Activated CD4-positive, alpha-beta T cell treated with anti-CD3 and anti-CD28 coated beads, Interleukin-10, Interleukin-2, amounts not matched to agents 100 ng/mL and 50 ng/mL, durations not matched to agents 16 hours and 8 hours (primary cell): ENCODE measurements around the gene CCDC91.
"Not testable (repeated sequence)": the region's sequence is repeated elsewhere in the genome, so short reads cannot be mapped to it uniquely, and the experiment has no call there.

ENCODE experiments used
- DNase-seq: peaks from one replicate; pipeline ENCODE4 v3.0.0-alpha.2; 2020

The CCDC91 gene

DNA sequence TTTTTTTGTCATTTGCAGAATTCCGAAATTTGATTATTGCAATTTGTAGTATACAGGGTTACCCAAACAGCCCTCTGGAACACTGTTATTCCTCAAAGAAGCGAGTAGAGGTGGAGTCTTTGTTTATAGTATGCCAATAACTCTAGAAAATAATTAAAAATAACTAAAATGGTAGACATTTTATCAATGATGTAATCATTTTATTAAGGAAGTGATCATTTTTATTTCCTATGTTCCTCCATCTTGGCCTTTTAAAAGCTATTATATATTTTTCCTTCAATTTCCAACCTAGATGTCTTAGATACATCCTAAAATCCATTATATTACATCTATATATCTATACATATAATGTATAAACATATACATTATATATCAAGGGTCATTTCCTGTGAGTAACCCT, 106.0 kb downstream of the CCDC91 start:
- DNase-seq: no peak

DNA sequence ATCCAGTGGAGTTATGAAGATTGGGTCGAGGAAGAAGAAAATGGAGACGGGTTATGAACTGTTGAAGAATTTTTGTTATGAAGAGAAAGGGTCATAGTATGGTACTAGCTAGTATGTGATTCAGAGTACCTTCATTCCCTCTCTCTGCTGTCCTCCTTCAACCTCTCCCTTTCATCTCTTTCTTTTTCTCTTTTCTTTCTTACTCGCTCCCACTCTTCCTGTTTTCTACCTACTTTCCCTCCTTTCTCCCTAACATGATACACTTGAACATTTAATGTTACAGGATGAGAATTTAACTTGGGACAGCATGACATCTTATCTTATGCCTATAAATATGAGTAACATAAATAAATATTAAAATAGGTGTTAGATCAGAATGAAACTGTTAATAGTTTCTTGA, 112.9 kb downstream of the CCDC91 start:
- no peak for DNase-seq

DNA sequence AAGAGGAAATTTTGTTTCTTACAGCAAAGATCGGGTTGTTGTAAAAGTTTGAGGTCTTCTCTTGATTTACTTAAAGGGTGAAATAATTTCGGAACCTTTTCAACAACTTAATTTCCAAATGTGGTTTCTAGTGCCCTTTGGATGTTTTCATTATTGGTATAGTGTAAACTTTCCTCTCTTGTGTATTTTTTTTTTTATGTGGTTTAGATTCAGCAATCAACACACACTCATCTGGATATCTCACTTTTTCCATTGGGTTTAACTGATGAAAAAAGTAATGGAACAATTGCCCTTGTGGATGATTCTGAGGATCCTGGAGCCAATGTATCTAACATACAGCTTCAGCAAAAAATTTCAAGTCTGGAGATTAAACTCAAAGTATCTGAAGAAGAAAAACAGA, 116.3 kb downstream of the CCDC91 start:
- DNase-seq: no peak

DNA sequence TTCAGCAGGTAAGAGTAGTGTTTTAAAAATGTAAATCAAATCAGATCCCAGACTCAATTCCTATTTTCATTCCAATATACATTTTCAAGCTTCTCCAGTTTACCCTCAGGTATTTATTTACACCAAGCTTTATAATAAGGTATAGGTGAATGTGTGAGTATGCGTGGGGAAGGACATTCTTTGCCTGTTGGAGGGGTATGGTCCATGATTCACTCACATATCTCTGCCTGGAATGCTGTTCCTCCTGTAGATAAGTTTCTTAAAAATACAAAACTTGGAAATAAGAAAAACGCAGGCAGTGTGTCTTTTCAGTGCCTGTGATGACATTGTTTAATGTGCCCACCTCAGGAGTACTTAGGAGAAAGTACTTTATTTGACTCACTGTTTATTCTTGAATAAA, 118.6 kb downstream of the CCDC91 start:
- no peak for DNase-seq

DNA sequence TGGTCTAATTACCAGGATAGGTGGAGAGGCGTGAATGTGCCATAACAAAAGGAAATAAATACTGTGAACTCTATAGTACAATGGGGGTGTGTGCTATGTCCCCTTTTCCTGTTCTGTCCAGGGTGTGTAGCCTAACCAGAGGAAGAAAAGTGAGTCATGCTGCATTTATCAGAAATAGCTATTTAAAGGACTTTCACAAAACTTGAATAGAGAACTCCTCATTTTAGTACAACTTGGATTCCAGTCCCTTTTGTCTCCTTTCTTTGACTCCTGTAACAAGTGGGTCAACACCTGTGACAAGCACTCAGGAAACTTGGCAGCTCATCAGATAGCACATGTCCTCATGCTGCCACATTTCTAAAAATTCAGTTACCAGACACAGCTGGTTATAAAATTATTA, 123.4 kb downstream of the CCDC91 start:
- no peak for DNase-seq

DNA sequence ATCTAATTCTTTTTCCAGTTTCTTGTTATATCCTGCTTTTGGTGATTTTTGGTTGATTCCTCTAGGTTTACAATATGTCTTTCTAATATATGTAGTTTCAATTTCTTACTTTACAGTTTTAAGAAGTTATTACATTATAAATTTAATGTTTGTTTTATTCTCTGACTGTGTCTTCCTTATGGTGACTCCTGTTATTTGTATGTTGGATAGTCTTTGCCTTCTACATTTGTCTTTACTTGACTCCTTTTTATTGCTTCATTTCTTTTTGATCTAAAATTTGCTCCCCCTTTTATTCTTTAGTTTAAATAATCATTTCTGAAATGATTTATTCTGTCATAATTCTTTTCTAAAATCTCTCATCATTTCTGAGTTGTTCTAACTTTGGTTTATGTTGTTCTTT, 125.8 kb downstream of the CCDC91 start:
- no peak for DNase-seq

DNA sequence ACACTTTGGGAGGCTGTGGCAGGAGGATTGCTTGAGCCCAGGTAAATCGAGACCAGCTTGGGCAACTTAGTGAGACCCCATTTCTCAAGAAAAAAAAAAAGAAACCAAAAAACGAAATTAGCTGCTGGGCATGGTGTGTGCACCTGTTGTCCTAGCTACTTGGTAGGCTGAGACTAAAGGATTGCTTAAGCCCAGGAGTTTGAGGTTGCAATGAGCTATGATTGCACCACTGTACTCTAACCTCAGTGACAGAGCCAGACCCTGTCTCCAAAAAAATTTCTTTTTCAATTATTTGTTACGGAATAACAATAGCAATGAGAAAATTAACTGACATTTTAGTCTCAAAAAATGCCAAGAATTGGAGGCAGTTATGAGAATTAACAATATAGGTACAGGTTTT, 128.0 kb downstream of the CCDC91 start:
- no peak for DNase-seq

DNA sequence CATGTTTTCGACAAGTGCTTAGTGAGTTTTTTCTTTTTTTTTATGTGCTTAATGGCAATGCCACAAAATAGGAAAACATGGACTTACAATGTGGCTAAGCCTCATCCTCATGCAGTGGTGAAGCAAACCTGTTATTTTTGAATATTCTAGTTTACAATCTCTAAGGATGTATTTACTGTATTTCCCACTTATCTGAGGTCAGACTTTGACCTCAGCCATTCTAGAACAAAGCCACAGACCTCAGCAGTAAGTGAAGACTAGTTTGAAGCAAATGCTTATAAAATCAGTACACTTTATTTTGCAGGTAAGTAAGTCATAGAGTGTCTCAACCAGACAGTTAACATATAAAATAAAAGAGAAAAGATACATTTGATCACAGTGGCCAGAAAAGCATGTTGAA, 130.1 kb downstream of the CCDC91 start:
- DNase-seq: no peak

DNA sequence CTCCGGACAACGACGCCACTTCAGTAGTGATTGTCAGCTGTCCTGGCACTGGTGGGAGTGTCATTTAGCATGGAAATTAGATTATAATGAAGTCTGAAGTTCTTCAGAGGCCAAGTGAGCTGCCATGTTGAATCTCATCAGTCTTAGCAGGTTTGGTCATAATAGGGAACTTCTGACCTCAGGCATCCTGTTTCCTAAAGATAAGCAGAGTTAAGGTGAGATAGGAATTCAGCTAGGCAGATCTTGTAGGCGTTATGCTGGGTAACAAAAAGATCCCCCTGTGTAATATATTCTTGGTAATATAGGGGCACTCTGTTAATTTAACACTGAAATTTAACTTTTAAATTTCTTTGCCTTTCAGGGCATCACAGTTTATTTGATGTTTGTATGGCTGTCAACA, 137.5 kb downstream of the CCDC91 start:
- no peak for DNase-seq

DNA sequence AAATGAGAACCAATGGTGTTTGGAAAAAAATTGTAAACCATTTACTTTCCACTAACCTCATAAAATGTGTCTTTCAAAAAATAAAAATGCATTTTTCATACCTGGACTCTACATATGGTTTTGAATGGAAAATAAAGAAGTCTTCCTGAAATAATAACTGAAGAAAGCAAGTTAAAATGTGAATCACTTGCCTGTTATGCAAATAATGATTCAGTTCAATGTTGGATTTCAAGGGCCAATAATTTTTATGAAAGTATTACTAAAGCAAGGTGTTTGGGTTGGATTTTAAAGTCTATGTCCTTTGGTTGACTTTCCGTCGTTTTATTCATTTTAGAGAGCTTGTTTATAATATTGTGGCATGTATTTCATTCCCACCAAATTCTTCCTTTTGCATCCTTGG, 138.7 kb downstream of the CCDC91 start:
- no peak for DNase-seq

DNA sequence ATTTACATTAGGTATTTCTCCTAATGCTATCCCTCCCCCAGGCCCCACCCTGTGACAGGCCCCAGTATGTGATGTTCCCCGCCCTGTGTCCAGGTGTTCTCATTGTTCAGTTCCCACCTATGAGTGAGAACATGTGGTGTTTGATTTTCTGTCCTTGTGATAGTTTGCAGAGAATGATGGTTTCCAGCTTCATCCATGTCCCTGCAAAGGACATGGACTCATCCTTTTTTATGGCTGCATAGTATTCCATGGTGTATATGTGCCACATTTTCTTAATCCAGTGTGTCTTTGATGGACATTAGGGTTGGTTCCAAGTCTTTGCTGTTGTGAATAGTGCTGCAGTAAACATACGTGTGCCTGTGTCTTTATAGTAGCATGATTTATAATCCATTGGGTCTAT, 139.5 kb downstream of the CCDC91 start:
- not testable (repeated sequence) for DNase-seq

DNA sequence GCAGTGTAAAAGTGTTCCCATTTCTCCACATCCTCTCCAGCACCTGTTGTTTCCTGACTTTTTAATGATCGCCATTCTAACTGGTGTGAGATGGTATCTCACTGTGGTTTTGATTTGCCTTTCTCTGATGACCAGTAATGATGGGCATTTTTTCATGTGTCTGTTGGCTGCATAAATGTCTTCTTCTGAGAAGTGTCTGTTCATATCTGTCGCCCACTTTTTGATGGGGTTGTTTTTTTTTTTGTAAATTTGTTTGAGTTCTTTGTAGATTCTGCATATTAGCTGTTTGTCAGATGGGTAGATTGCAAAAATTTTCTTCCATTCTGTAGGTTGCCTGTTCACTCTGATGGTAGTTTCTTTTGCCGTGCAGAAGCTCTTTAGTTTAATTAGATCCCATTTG, 140.0 kb downstream of the CCDC91 start:
- DNase-seq: not testable (repeated sequence)

DNA sequence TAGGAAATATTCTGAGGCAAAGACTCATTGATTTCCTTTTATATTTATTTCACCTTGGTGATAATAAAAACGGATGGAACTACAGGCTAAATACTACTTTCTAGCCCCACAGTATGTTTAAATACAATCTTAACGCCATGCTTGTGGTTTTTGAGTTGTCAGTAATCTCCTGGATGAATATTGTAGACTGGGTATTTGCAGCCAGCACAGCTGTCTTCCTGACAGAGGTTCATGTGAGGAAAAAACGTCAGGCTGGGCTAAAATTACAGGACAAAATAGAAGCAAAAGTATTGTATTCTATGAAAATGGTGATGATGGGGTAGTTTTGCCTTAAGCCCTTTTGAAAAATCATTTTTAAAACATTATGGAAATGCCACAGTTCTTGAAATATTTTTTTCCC, 140.9 kb downstream of the CCDC91 start:
- no peak for DNase-seq

DNA sequence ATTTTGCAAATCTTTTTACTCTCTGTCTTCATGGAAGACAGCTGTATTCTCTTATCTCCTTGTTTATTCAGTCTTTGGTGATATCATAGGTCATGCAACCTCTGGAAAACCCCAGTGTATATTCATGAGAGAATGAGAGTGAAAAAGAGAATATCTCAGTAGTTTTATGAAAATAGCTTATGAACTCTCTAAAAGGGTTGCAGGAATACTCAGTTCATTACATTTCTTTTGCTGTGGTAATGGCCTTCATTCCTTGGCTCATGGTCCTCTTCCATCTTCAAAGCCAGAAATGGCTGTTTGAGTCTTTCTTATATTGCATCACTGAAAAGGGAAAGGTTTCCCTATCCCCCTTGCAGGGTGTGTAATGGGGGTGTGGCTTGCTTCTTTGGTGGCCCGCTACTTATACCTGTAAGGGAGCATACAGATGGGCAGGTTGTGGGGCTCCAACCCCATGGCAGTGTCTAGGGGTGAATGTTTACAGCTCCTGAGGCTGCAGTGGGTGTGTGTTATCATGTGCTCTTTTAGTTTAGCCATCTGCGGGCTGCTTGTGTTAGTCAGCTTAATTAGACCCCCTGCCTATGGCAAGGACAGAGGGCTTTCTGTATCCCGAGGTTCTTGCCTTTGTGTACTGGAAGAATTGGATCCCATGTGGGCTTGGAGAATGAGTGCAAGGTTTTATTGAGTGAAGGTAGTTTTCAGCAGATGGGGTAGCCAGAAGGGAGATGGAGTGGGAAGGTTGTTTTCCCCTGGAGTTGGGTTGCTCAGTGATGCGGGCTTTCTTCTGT, 150.2 kb downstream of the CCDC91 start:
- DNase-seq: no peak

DNA sequence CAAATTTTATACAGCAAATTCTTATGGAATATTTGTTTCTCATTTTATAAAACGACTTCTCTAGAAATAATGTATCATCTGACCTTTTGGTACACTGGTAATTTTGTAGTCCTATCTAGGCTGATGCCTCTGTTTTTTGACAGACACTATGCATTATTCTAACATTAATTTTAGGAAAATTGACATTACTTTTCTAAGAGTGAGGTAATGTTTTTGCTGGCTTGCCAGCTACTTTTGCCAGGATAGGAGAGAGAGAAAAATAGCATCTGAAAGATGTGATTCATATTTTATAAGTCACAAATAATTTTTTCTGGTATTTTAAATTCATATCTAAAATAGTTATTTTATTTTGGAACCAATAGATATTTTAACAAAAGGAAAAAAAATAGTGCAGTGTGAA, 153.5 kb downstream of the CCDC91 start:
- DNase-seq: no peak

DNA sequence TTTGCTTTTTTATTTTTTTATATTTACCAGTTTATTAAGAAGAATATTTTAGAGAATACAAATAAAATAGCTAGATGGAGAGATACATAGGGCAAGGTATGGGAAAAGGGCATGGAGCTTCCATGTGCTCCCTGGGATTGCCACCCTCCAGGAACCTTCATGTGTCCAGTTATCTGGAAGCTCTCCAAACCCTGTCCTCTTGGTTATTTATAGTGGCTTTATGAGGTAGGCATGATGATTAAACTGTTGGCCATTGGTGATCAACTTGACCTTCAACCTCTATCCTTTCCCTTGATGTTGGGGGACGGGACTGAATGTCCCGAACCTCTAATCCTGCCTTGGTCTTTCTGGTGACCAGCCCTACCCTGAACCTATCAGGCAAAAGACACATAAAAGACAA, 156.3 kb downstream of the CCDC91 start:
- no peak for DNase-seq

DNA sequence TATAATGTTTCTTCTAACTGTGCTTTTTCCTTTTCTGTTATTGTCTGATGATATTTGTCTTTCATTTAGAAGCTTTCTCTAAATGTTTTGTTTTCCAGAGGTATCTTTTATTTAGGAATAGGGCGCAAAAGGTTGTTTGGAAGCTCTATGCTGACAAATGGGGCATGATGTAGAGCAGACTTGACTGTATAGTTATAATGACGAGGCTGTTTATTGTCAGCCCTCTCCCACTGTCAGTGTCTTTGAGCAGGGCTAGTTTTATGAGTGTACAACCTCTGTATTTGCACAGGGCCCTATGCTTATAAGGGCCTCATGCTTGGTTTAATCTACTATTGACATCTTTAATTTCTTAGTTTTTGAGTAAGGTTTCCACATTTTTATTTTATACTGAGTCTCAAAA, 158.9 kb downstream of the CCDC91 start:
- no peak for DNase-seq

DNA sequence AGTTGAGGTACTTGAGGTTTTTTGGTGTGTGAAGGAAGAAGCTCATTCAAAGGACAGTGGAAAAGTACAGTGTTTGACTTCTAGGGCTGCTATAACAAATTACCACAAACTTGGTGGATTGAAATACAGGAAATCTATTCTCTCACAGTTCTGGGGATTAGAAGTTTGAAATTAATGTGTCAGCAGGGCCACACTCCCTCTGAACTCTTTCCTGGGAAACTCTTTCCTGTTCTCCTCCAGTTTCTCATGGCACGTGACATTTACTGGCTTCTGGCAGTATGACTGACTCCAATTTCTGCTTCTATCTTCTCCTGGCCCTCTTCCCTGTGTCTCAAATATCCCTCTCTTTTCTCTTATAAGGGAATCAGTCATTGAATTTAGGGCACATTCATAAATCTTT, 160.2 kb downstream of the CCDC91 start:
- no peak for DNase-seq

DNA sequence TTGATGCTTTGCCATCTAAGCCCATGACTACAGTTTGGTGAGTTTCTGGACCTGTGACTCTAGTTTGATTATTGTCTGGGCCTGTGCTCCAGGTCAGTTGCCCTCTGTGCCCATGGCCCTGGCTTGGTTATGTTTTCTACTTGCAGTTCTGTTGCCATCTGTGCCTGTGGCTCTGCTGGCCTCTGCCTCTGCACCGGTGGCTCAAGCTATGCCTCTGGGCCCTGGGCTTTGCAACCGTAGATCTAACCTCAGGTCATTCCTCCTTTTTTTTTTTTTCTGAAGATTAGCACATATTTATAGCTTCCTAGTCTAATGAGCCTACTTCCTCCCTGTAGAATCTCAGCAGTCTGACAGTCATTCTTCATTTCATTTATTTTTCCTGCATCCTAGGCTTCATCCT, 161.2 kb downstream of the CCDC91 start:
- no peak for DNase-seq

DNA sequence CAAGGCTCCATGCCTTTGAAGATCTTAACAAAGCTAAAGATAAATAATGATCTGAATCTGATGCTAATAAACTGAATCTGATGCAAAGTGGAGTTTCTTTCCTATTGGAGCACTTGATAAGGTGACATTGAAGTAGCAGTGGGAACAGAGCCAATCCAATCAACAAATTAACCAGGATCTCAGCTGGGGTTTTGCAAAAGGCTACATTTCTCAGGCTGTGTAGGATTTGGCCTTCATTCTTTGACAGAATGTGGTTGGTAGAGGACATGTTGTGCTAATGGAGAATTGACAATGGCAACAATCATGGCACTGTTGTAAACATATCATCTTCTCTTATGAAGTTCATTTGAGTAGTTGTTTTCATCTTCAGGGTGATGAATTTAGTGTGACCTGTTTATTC, 164.9 kb downstream of the CCDC91 start:
- no peak for DNase-seq

DNA sequence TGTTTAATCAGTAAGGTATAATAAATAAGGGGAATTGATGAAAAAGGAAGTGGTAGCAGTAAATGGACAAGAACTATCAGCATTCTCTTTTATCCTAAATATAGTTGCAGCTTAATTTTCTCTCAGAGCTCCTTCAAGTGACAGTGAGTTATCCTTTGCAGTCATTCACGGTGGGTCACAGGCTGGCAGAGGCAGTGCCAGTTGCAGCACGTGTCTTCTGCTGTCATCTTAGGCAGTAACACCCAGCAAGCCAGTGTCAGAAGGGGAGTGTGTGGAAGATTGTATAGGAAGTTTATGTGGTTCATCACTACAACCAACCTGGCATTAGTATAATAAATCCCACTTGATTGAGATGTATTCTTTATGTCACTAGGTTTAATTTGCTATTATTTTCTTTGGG, 170.0 kb downstream of the CCDC91 start:
- DNase-seq: no peak

DNA sequence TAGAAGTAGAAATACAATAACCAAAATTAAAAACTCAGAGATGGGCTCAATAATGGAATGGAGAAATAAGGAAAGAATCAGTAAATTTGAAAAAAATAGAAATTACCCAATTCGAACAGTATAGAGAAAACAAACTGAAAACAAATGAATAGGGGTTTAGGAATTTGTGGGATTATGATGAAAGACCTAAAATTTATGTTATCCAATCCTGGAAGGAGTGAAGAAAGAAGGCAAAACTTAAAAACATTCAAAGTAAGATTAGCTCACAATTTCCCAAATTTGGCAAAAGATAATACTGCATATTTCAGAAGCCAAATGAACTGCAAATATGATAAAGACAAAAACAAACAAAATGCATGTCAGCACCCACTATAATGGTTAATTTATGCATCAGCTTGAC, 177.1 kb downstream of the CCDC91 start:
- DNase-seq: no peak

DNA sequence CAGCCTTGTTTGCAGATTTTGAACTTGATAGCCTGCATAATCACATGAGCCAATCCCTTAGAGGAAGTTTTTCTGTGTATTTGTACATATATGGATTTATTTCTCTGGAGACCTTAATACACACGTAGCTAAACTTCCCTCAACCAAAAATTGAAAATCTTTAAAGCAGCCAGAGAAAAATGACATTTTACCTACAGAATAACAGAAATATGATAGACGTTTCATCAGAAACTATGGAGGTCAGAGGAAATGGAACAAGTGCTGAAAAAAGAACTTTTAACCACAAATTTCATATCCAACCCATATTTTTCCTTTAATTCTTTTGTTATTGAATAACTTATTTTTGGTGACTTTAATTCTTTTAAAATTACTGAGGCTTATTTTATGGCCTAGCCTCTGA, 177.7 kb downstream of the CCDC91 start:
- DNase-seq: no peak

DNA sequence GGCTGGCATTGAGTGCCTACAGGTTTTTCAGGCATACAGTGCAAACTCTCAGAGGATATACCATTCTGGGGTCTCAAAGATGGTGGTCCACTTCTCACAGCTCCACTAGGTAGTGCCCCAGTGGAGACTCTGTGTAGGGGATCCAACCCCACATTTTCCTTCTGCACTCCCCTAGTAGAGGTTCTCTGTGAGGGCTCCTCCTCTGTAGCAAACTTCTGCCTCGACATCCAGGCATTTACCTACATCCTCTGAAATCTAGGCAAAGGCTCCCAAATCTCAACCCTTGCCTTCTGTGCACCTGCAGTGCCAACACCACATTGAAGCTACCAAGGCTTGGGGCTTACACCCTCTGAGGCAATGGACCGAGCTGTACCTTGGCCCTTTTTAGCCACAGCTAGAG, 179.2 kb downstream of the CCDC91 start:
- no peak for DNase-seq

DNA sequence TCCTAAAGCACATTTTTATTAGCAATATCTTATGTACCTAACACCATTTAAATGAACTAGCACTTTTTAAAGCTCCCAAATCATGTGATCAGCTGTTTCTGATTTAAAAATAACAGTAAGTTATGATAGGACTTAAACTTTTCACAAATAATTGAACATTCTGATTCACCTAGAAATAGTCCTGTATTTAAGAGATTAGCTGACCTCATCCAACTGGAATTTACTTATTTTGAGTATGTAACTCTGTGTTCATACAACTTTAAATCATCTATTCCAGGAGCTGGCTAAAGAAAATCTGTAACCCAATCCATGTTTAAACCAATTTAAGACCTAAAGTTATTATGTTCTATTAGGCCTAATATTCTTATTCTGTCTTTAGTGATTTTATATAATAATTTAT, 184.3 kb downstream of the CCDC91 start:
- no peak for DNase-seq

DNA sequence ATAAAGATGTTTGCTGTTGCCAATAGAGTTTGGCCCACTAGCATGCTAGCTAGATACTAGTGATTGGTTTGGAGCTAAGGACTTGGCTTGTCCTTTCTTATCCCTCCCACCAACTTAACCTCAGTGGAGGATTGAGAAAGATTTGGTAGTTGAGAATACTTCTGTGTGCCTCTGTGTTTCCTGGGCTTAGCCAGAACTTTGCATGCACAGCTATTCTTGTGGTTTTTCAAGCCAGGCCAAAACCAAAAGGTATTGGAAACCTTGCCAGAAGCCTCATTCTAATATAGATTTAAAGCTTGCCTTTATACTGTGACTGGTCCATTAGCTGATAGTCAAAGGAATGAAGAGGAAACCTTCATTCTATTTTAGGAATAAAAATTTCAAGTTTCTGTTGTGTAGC, 188.5 kb downstream of the CCDC91 start:
- no peak for DNase-seq
